Transverse colon (tissue), 4 donors: ENCODE data around the gene FAM118B. TPM values are rescaled to one million over a fixed set of nuclear protein-coding genes. Genes with fewer than 3 reads are reported as not detected.
A peak's percentile ranks its signal among the peaks of the same experiment; 100 is the strongest.

Experiments used
- DNase-seq: peaks from one replicate; pipeline ENCODE4 v3.0.0-alpha.2; 2019
- H3K27ac ChIP-seq, 4 donors: fragments of 200-600 bp; sonication (generic); 2 replicates each; pipeline ENCODE4 v1.5.1; 2016 to 2018; ENCODE audit warnings: inconsistent platforms in 4 of 4
- H3K27me3 ChIP-seq: fragments of 200-600 bp; sonication (generic); 2 replicates; pipeline ENCODE4 v1.5.1; 2017; ENCODE audit warnings: inconsistent platforms
- H3K36me3 ChIP-seq, 4 donors: fragments of 200-600 bp; sonication (generic); 2 replicates each; pipeline ENCODE4 v1.5.1; 2017 to 2019; ENCODE audit warnings: inconsistent platforms in 4 of 4
- H3K4me1 ChIP-seq, 4 donors: fragments of 200-600 bp; sonication (generic); 2 replicates each; pipeline ENCODE4 v1.5.1; 2017 to 2020; ENCODE audit warnings: inconsistent platforms in 4 of 4
- H3K4me3 ChIP-seq, 4 donors: fragments of 200-600 bp; sonication (generic); 1 replicate in 1 of 4; 2 replicates in 3 of 4; pipeline versions ENCODE4 v1.5.1 to v1.6.1; 2017 to 2019; ENCODE audit warnings: inconsistent platforms in 4 of 4
- H3K9me3 ChIP-seq, 2 donors: fragments of 200-600 bp; sonication (generic); 2 replicates each; pipeline ENCODE4 v1.5.1; 2017 to 2019; ENCODE audit warnings: inconsistent platforms in 2 of 2
- EP300 ChIP-seq: sonication (generic); formaldehyde crosslinking; IDR thresholded peaks from one replicate; pipeline ENCODE4 v1.6.1; 2017; ENCODE audit warnings: antibody characterized with exemption, low read depth
- POLR2A ChIP-seq: fragments of 450-650 bp; IDR thresholded peaks from one replicate; pipeline ENCODE4 v1.6.1; 2016; ENCODE audit warnings: antibody characterized with exemption, mild to moderate bottlenecking, moderate library complexity
- POLR2AphosphoS5 ChIP-seq, 3 donors: sonication (generic); formaldehyde crosslinking; IDR thresholded peaks; one replicate each; pipeline ENCODE4 v1.6.1; 2016; ENCODE audit warnings: antibody characterized with exemption in 3 of 3
- WGBS, 2 donors: methylation state at CpG; one replicate each; pipeline ENCODE4 v1.1.5; 2018; ENCODE audit warnings: low coverage in 1 of 2; 5-methylcytosine and 5-hydroxymethylcytosine counted together
- in situ Hi-C, 4 donors: fragments of 200-750 bp; cut with MboI; loops; one replicate each; pipeline versions ENCODE4 v1.15.0 to v1.15.1; 2017; ENCODE audit warnings: low sequenced_read_pairs in 3 of 4, low pct_ligation_motif_present in 1 of 4, low pct_unique_long_range_greater_than_20kb in 1 of 4
- intact Hi-C: fragments of 100-400 bp; cut with DNase I; formaldehyde crosslinking; loops from one replicate; pipeline ENCODE4 v1.15.1; 2023; ENCODE audit warnings: low total_unique reads
- total RNA-seq, 4 donors: library from RNA; depleted of rRNA; stranded (reverse); fragments of >200 nt; gene quantifications; one replicate each; pipeline ENCODE4 v1.1.0, GENCODE V29; 2016
- TF ChIP-seq, protein P1 (sequence below), 5 experiments: fragments of 200-600 bp in 3 of 5; fragments of 450-650 bp in 2 of 5; sonication (generic) in 3 of 5; IDR thresholded peaks; 1 replicate in 2 of 5; 2 replicates in 3 of 5; pipeline ENCODE4 v1.5.1; 2016 to 2017; ENCODE audit warnings: antibody characterized with exemption in 5 of 5, inconsistent platforms in 3 of 5, mild to moderate bottlenecking in 2 of 5, moderate library complexity in 1 of 5

FAM118B gene
- total RNA-seq, 4 donors from 2014 or later, result 13.7 to 54.5 (median 47.3) TPM

DNA sequence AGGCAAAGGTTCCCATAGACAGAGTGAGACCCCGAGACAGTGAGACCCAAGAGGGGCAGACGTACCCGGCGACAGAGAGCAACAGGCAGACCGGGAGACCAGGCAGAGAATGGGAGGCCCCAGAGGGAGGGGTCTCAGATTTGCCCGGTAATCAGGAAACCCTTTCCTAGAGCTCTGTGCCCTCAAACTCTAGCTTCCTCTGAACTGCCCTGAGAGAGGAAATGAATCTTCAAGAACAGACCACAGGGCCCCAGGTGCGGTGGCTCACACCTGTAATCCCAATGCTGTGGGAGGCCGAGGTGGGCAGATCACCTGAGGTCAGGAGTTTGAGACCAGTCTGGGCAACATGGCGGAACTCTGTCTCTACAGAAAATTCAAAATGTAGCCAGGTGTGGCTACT is 47.8 kb upstream of the FAM118B start:
- H3K36me3 ChIP-seq, result no peaks in the 10 kb centered on the region
- intact Hi-C loops, result no loop called here
- no peak for DNase-seq
- in situ Hi-C loops, result no loop called here
- no peak overlapping the region for H3K4me3 ChIP-seq
- H3K27ac ChIP-seq, result no peak overlapping the region
- no peaks in the 10 kb centered on the region for H3K9me3 ChIP-seq
- H3K27me3 ChIP-seq, result peaks cover 6% of the 10 kb centered on the region
- TF ChIP-seq POLR2AphosphoS5 (IDR thresholded peaks at IDR 0.05), result no peak
- no peak for TF ChIP-seq EP300
- 81 to 100% methylated on average over 1 to 9 of the region's 9 CpGs for WGBS, 2 donors
- peaks cover 3 to 20% (median 6%) of the 10 kb centered on the region in 4 donors for H3K4me1 ChIP-seq

GRCh38 chr11:126164781-126165180 is 46.8 kb upstream of the FAM118B start:
- in situ Hi-C loops (no loop called here), intact Hi-C loops (no loop called here)
- Histone ChIP-seq H3K4me3 (no peak overlapping the region), H3K36me3 (no peaks in the 10 kb centered on the region), H3K9me3 (no peaks in the 10 kb centered on the region), H3K27ac (no peak overlapping the region), H3K27me3 (peaks cover 13% of the 10 kb centered on the region), H3K4me1 (peaks cover 3 to 20% (median 6%) of the 10 kb centered on the region in 4 donors)
- TF ChIP-seq POLR2AphosphoS5 (IDR thresholded peaks at IDR 0.05) (no peak), EP300 (no peak), POLR2A (no peak)
- TF ChIP-seq, protein P1, sequence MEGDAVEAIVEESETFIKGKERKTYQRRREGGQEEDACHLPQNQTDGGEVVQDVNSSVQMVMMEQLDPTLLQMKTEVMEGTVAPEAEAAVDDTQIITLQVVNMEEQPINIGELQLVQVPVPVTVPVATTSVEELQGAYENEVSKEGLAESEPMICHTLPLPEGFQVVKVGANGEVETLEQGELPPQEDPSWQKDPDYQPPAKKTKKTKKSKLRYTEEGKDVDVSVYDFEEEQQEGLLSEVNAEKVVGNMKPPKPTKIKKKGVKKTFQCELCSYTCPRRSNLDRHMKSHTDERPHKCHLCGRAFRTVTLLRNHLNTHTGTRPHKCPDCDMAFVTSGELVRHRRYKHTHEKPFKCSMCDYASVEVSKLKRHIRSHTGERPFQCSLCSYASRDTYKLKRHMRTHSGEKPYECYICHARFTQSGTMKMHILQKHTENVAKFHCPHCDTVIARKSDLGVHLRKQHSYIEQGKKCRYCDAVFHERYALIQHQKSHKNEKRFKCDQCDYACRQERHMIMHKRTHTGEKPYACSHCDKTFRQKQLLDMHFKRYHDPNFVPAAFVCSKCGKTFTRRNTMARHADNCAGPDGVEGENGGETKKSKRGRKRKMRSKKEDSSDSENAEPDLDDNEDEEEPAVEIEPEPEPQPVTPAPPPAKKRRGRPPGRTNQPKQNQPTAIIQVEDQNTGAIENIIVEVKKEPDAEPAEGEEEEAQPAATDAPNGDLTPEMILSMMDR (IDR thresholded peaks at IDR 0.05), result no peak
- no peak for DNase-seq
- WGBS, 2 donors, result 84% methylated on average over 8 of the region's 8 CpGs; no CpG with 5 or more reads in 1 of the 2 donors

- Histone ChIP-seq H3K36me3 (no peaks in the 10 kb centered on the region), H3K4me3 (no peak overlapping the region), H3K4me1 (peaks cover 3 to 20% (median 6%) of the 10 kb centered on the region in 4 donors), H3K27ac (peak overlapping the region in 3 of 4 donors; percentile 44 to 73 (median 69)), H3K27me3 (peaks cover 13% of the 10 kb centered on the region), H3K9me3 (no peaks in the 10 kb centered on the region)
- in situ Hi-C loops, result no loop called here
- intact Hi-C loops, result no loop called here
- WGBS, 2 donors, result 58% methylated on average over 9 of the region's 9 CpGs; no CpG with 5 or more reads in 1 of the 2 donors
- TF ChIP-seq POLR2A, result no peak
- TF ChIP-seq EP300, result no peak
- TF ChIP-seq, protein P1 (IDR thresholded peaks at IDR 0.05), result no peak
- no peak for TF ChIP-seq POLR2AphosphoS5 (IDR thresholded peaks at IDR 0.05)
- no peak for DNase-seq
Measured at GRCh38 chr11:126165311-126165720, 46.3 kb upstream of the FAM118B start.

- WGBS, 2 donors, result 69% methylated on average over 9 of the region's 10 CpGs; no CpG with 5 or more reads in 1 of the 2 donors
- H3K4me1 ChIP-seq, result peaks cover 3 to 20% (median 6%) of the 10 kb centered on the region in 4 donors
Measured at GRCh38 chr11:126165757-126166156, 45.8 kb upstream of the FAM118B start.

DNA sequence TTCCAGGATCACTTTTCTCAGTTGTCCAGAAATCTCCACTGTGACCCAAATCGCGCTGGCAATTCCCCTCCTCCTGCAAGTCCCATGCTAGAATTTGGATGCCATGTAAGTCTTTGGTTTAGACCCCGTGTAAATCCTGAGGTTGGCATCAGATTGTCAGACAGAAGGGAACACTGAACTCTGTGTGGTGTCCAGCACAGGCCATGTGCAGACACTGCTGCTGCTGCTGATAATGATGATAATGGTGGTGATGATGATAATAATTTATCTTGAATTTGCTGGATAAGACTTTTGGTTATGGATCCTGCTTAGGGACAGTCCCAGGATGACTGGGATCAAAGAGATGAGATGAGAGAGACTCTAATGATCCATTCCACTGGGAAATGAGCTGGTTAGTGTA is 45.2 kb upstream of the FAM118B start:
- no peak for DNase-seq
- intact Hi-C loops (no loop called here), in situ Hi-C loops (no loop called here)
- peak overlapping the region in 2 of 4 donors; percentile 69 to 73 for H3K27ac ChIP-seq
- no peaks in the 10 kb centered on the region for H3K9me3 ChIP-seq
- peaks cover 3 to 20% (median 6%) of the 10 kb centered on the region in 4 donors for H3K4me1 ChIP-seq
- TF ChIP-seq POLR2AphosphoS5 (IDR thresholded peaks at IDR 0.05) (no peak), POLR2A (no peak), EP300 (no peak)
- TF ChIP-seq, protein P1 (IDR thresholded peaks at IDR 0.05), result no peak
- no peak overlapping the region for H3K4me3 ChIP-seq
- no peaks in the 10 kb centered on the region for H3K36me3 ChIP-seq
- H3K27me3 ChIP-seq, result peaks cover 13% of the 10 kb centered on the region
- WGBS, 2 donors, result 80 to 94% methylated on average over 1 to 3 of the region's 3 CpGs

More at GRCh38 chr11:126165757-126166156, 45.8 kb upstream of the FAM118B start:
- intact Hi-C loops, result no loop called here
- H3K27ac ChIP-seq, result peak overlapping the region in 3 of 4 donors; percentile 44 to 73 (median 69)
- TF ChIP-seq POLR2AphosphoS5 (IDR thresholded peaks at IDR 0.05) (peak; percentile 30 to 70 (median 48)), EP300 (no peak)
- H3K27me3 ChIP-seq, result peaks cover 13% of the 10 kb centered on the region
- no peak overlapping the region for H3K4me3 ChIP-seq
- in situ Hi-C loops, result no loop called here
- no peaks in the 10 kb centered on the region for H3K36me3 ChIP-seq
- no peaks in the 10 kb centered on the region for H3K9me3 ChIP-seq
- DNase-seq, result peak; percentile 58
